CD14-positive monocyte (primary cell): Measurements from ENCODE around the gene TRIM25. TPM values are rescaled to one million over a fixed set of nuclear protein-coding genes. Genes with fewer than 3 reads are reported as not detected.
"Not testable (repeated sequence)": the region's sequence is repeated elsewhere in the genome, so short reads cannot be mapped to it uniquely, and the experiment has no call there.

Experiments
- DNase-seq, 3 donors: peaks; one replicate each; pipeline ENCODE4 v3.0.0-alpha.2; 2011 to 2022
- H2AFZ ChIP-seq: 2 replicates; pipeline ENCODE4 v1.6.0; 2012; ENCODE audit warnings: mild to moderate bottlenecking, low read depth, low read length, inconsistent platforms; ENCODE audit not compliant: insufficient read depth, poor library complexity, severe bottlenecking
- H3K27ac ChIP-seq, 2 donors: 1 replicate in 1 of 2; 2 replicates in 1 of 2; pipeline ENCODE4 v1.5.1; 2012 to 2013; ENCODE audit warnings: low read length in 2 of 2, control low read depth in 1 of 2, inconsistent platforms in 1 of 2, low read depth in 1 of 2, mild to moderate bottlenecking in 1 of 2
- H3K27me3 ChIP-seq, 2 donors: one replicate each; pipeline versions ENCODE4 v1.6.0 to v1.6.1; 2011 to 2013; ENCODE audit warnings: low read length in 2 of 2; ENCODE audit not compliant: control insufficient read depth in 2 of 2, insufficient read depth in 2 of 2
- H3K36me3 ChIP-seq, 2 donors: replicated peaks in 1 of 2; 1 replicate in 1 of 2; 2 replicates in 1 of 2; pipeline versions ENCODE4 v1.5.1 to v1.6.1; 2012 to 2013; ENCODE audit warnings: low read length in 2 of 2, control low read depth in 1 of 2, inconsistent platforms in 1 of 2, mild to moderate bottlenecking in 1 of 2; ENCODE audit not compliant: insufficient read depth in 2 of 2, control insufficient read depth in 1 of 2
- H3K4me1 ChIP-seq, 2 donors: 1 replicate in 1 of 2; 2 replicates in 1 of 2; pipeline versions ENCODE4 v1.5.1 to v1.6.1; 2012 to 2013; ENCODE audit warnings: low read length in 2 of 2, control low read depth in 1 of 2, inconsistent platforms in 1 of 2, mild to moderate bottlenecking in 1 of 2, moderate library complexity in 1 of 2; ENCODE audit not compliant: insufficient read depth in 2 of 2, control insufficient read depth in 1 of 2
- H3K4me2 ChIP-seq: replicated peaks from 2 replicates; pipeline ENCODE3; 2012; ENCODE audit warnings: low read length, moderate library complexity, mild to moderate bottlenecking; ENCODE audit not compliant: poor library complexity, severe bottlenecking; ENCODE audit errors: extremely low read depth
- H3K4me3 ChIP-seq, 3 experiments: fragments of 200-600 bp in 1 of 3; sonication (generic) in 1 of 3; replicated peaks in 1 of 3; 1 replicate in 2 of 3; 2 replicates in 1 of 3; pipeline ENCODE4 v1.5.1; 2011 to 2013; ENCODE audit warnings: low read length in 3 of 3, mild to moderate bottlenecking in 3 of 3, control low read depth in 2 of 3, low read depth in 2 of 3, inconsistent platforms in 1 of 3, moderate library complexity in 1 of 3
- H3K79me2 ChIP-seq: 2 replicates; pipeline ENCODE4 v1.6.0; 2012; ENCODE audit warnings: mild to moderate bottlenecking, control low read depth, inconsistent platforms, low read length, moderate library complexity; ENCODE audit not compliant: insufficient read depth
- H3K9ac ChIP-seq: 2 replicates; pipeline ENCODE4 v1.6.0; 2017; ENCODE audit warnings: low read length, mild to moderate bottlenecking; ENCODE audit not compliant: insufficient read depth, poor library complexity, severe bottlenecking
- H3K9me3 ChIP-seq, 2 donors: replicated peaks in 1 of 2; 1 replicate in 1 of 2; 2 replicates in 1 of 2; pipeline versions ENCODE4 v1.5.1 to v1.6.1; 2012 to 2013; ENCODE audit warnings: low read length in 2 of 2, control low read depth in 1 of 2; ENCODE audit not compliant: control insufficient read depth in 1 of 2, insufficient read depth in 1 of 2
- H4K20me1 ChIP-seq: 2 replicates; pipeline ENCODE4 v1.6.0; 2012; ENCODE audit warnings: mild to moderate bottlenecking, low read length, control low read depth, moderate library complexity; ENCODE audit not compliant: insufficient read depth
- H3K27ac Mint-ChIP-seq, 7 donors: one replicate each; pipeline ENCODE4 v1.8.0; 2020; ENCODE audit warnings: mild to moderate bottlenecking in 7 of 7, mixed read lengths in 7 of 7, moderate library complexity in 6 of 7, inconsistent platforms in 2 of 7
- H3K27me3 Mint-ChIP-seq, 3 donors: one replicate each; pipeline ENCODE4 v1.8.0; 2021 to 2022; ENCODE audit warnings: low read depth in 3 of 3, mild to moderate bottlenecking in 3 of 3, mixed read lengths in 3 of 3, moderate library complexity in 3 of 3, inconsistent platforms in 1 of 3
- H3K36me3 Mint-ChIP-seq, 2 donors: one replicate each; pipeline ENCODE4 v1.8.0; 2020; ENCODE audit warnings: mixed read lengths in 2 of 2, inconsistent platforms in 1 of 2, mild to moderate bottlenecking in 1 of 2
- H3K4me1 Mint-ChIP-seq: one replicate; pipeline ENCODE4 v1.8.0; 2020; ENCODE audit warnings: mild to moderate bottlenecking, mixed read lengths
- H3K4me3 Mint-ChIP-seq, 2 donors: one replicate each; pipeline ENCODE4 v1.8.0; 2020; ENCODE audit warnings: mild to moderate bottlenecking in 2 of 2, mixed read lengths in 2 of 2, moderate library complexity in 1 of 2
- H3K9me3 Mint-ChIP-seq, 7 donors: one replicate each; pipeline ENCODE4 v1.8.0; 2020 to 2022; ENCODE audit warnings: mixed read lengths in 7 of 7, mild to moderate bottlenecking in 6 of 7, moderate library complexity in 6 of 7, inconsistent platforms in 2 of 7
- WGBS: methylation state at CpG from one replicate; pipeline ENCODE4 v1.1.5; 2013; ENCODE audit warnings: missing lambda C conversion rate; ENCODE audit not compliant: insufficient coverage; 5-methylcytosine and 5-hydroxymethylcytosine counted together
- intact Hi-C, 2 donors: fragments of 100-400 bp; cut with micrococcal nuclease; formaldehyde crosslinking; loops; one replicate each; pipeline versions ENCODE4 v1.15.0 to v1.15.1; 2023
- polyA plus RNA-seq, 3 donors: library from polyadenylated mRNA; depleted of rRNA in 1 of 3; unstranded in 2 of 3; stranded (reverse) in 1 of 3; fragments of 300-500 nt in 2 of 3; fragments of >200 nt in 1 of 3; fragmentation: Illumina TruSeq in 2 of 3; gene quantifications; 1 replicate in 2 of 3; 2 replicates in 1 of 3; pipeline ENCODE4 v1.2.3, GENCODE V29; 2012 to 2021
- TF ChIP-seq, protein P1 (sequence below): fragments of 200-600 bp; IDR thresholded peaks from one replicate; pipeline ENCODE4 v1.8.0; 2022; ENCODE audit warnings: antibody characterized with exemption, mild to moderate bottlenecking

The TRIM25 gene
- polyA plus RNA-seq, 3 donors: 5.4 to 98.3 (median 11.2) TPM

DNA sequence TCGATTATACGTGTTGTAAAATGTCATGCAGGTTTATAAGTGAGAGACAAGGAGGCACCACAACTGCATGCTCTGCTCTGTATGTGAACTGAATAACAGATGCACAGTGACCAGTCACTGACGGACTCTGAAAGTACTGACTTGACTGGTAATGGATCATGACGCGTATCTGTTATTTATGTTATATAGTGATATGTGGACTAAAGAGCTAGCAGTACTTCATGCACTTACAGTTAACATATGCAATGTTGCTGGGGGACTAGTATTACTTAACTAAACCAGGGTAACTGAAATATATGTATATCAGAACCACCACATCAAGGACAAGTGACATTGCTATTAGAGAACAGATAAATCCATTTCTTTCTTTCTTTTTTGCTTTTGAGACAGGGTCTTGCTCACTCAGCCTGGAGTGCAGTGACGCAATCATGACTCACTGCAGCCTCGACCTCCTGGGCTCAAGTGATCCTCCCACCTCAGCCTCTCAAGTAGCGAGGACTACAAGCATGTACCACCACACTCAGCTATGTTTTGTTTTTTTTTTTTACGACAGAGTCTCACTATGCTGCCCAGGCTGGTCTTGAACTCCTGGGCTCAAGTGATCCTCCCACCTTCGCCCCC lies 29.8 kb upstream of the TRIM25 start:
- H3K9me3 Mint-ChIP-seq: no peaks in the 10 kb centered on the region

DNA sequence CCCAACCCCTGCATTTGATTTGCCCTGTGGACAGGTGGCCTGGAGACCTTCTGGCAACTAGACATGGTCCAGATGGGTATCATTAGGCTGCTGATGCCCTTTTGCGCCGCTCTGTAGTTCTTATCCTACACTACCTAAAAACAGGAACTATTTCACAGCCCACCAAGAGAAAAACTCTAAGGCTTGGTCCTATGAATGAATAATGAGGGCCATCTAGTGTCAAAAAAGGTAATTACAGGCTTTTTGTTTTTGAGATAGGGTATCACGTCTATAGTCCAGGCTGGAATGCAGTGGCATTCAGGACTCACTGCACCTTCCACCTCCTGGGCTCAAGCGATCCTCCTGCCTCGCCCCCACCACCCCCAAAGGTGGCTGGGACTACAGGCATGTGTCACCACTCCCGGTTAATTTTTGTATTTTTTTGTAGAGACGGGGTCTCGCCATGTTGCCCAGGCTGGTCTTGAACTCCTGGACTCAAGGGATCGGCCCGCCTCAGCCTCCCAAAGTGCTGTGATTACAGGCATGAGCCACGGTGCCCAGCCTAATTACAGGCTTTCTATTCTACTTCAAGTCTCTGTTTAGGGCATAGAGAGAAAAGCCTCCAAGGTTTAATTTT lies 26.1 kb upstream of the TRIM25 start:
- peak; percentile 62 to 89 (median 75) for DNase-seq
- Histone ChIP-seq H3K9me3 (no peaks in the 10 kb centered on the region), H3K9ac (no peak overlapping the region), H3K27me3 (no peaks in the 10 kb centered on the region), H3K4me2 (no peak overlapping the region), H2AFZ (no peak overlapping the region), H3K79me2 (no peaks in the 10 kb centered on the region), H3K27ac (no peak overlapping the region), H3K4me3 (no peak overlapping the region), H4K20me1 (peaks cover 7% of the 10 kb centered on the region), H3K4me1 (no peaks in the 10 kb centered on the region), H3K36me3 (peaks cover 49 to 90% of the 10 kb centered on the region in 2 donors)
- Mint-ChIP-seq H3K4me3 (no peak overlapping the region), H3K9me3 (no peaks in the 10 kb centered on the region), H3K27me3 (no peaks in the 10 kb centered on the region), H3K36me3 (peaks cover 57 to 83% of the 10 kb centered on the region in 2 donors), H3K4me1 (peaks cover 2% of the 10 kb centered on the region), H3K27ac (peak overlapping the region in 6 of 7 donors; percentile 26 to 66 (median 38))
- WGBS: 69% methylated on average over 6 of the region's 11 CpGs
- intact Hi-C loops: loop anchor here (2.0 to 5.0 kb wide), 4 partner anchors 38 to 123 kb away; no protein-coding TSS in a partner anchor
- TF ChIP-seq, protein P1, sequence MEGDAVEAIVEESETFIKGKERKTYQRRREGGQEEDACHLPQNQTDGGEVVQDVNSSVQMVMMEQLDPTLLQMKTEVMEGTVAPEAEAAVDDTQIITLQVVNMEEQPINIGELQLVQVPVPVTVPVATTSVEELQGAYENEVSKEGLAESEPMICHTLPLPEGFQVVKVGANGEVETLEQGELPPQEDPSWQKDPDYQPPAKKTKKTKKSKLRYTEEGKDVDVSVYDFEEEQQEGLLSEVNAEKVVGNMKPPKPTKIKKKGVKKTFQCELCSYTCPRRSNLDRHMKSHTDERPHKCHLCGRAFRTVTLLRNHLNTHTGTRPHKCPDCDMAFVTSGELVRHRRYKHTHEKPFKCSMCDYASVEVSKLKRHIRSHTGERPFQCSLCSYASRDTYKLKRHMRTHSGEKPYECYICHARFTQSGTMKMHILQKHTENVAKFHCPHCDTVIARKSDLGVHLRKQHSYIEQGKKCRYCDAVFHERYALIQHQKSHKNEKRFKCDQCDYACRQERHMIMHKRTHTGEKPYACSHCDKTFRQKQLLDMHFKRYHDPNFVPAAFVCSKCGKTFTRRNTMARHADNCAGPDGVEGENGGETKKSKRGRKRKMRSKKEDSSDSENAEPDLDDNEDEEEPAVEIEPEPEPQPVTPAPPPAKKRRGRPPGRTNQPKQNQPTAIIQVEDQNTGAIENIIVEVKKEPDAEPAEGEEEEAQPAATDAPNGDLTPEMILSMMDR: peak; percentile 87

More for the DNA sequence above, 29.8 kb upstream of the TRIM25 start:
- Histone ChIP-seq H3K4me2 (no peak overlapping the region), H3K27me3 (no peaks in the 10 kb centered on the region), H3K9me3 (no peaks in the 10 kb centered on the region), H4K20me1 (peaks cover 7% of the 10 kb centered on the region), H2AFZ (no peak overlapping the region), H3K4me3 (no peak overlapping the region), H3K9ac (no peak overlapping the region), H3K4me1 (no peaks in the 10 kb centered on the region), H3K27ac (no peak overlapping the region), H3K36me3 (peaks cover 48 to 92% of the 10 kb centered on the region in 2 donors), H3K79me2 (no peaks in the 10 kb centered on the region)
- Mint-ChIP-seq H3K4me1 (peaks cover 2% of the 10 kb centered on the region), H3K4me3 (no peak overlapping the region), H3K27me3 (no peaks in the 10 kb centered on the region), H3K27ac (no peak overlapping the region), H3K36me3 (peaks cover 65 to 87% of the 10 kb centered on the region in 2 donors)
- intact Hi-C loops: loop anchor here (5.0 kb wide), 2 partner anchors 51 to 126 kb away; no protein-coding TSS in a partner anchor
- WGBS: 78% methylated on average over 5 of the region's 10 CpGs
- TF ChIP-seq, protein P1: no peak
- peak in 1 of 3 donors; percentile 14 for DNase-seq

DNA sequence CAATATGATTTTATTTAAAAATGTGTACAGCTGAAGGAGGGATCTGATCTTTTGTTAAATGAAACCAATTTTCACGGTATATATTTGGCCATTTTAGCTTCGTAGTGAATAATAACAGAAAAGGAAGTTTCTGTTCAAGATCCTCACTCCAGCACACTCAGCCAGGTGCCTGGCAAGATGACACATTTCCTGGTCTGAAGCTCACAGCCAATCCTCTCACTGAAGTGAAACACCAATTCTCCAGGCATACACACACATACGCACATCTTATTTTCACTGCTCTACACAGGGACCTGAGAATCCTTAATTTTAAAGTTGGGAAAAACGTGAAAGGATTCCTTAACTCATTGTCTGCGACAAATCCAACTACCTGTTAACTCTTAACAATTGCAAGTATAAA lies 24.4 kb upstream of the TRIM25 start:
- H3K79me2 ChIP-seq, H3K4me3 ChIP-seq, H3K27me3 Mint-ChIP-seq, H2AFZ ChIP-seq, DNase-seq, H3K4me3 Mint-ChIP-seq, H3K9me3 ChIP-seq, H3K4me2 ChIP-seq, H4K20me1 ChIP-seq, H3K4me1 ChIP-seq, H3K27me3 ChIP-seq, H3K9ac ChIP-seq, H3K4me1 Mint-ChIP-seq, H3K9me3 Mint-ChIP-seq: not testable (repeated sequence)
- H3K27ac Mint-ChIP-seq: peak overlapping the region in 1 of 7 donors; percentile 0
- 80% methylated on average over 1 of the region's 5 CpGs for WGBS
- Histone ChIP-seq H3K36me3 (peaks cover 38 to 83% of the 10 kb centered on the region in 2 donors), H3K27ac (peak overlapping the region in 1 of 2 donors; percentile 3)
- intact Hi-C loops: loop anchor here in 1 of 2 donors (5.0 kb wide), 1 partner anchor 36 kb away; no protein-coding TSS in a partner anchor
- H3K36me3 Mint-ChIP-seq: peaks cover 51 to 81% of the 10 kb centered on the region in 2 donors
